A549 (cell line): Measurements from ENCODE around the gene MYOM1. TPM values are rescaled to one million over a fixed set of nuclear protein-coding genes. Genes with fewer than 3 reads are reported as not detected.
A peak's percentile ranks its signal among the peaks of the same experiment; 100 is the strongest.

Source experiments
- ATAC-seq, 2 experiments: fragments of 200-7000 bp in 1 of 2; fragments of >200 bp in 1 of 2; cut with Nextera tagmentation in 1 of 2; cut with Tn5 transposase in 1 of 2; 3 replicates each; pipeline versions ENCODE4 v1.8.0 to v1.9.1; 2018 to 2020; ENCODE audit warnings: mild to moderate bottlenecking in 1 of 2, moderate library complexity in 1 of 2
- CTCF ChIA-PET: fragments of 300-600 bp; sonication (Branson Sonifier 250); formaldehyde crosslinking; extraction: SDS; loops from one replicate; lab custom pipeline; 2021; ENCODE audit warnings: antibody characterized with exemption, inconsistent platforms; lab: Yijun Ruan, JAX
- POLR2A ChIA-PET: fragments of 350-600 bp; formaldehyde crosslinking; extraction: SDS; loops from one replicate; lab custom pipeline; 2021; ENCODE audit warnings: antibody characterized with exemption, inconsistent platforms; lab: Yijun Ruan, JAX
- DNase-seq, 2 experiments: peaks; one replicate each; pipeline versions ENCODE4 v3.0.0 to v3.0.0-alpha.2; 2011 to 2016; ENCODE audit warnings: low read depth in 1 of 2, low spot score in 1 of 2
- FAIRE-seq: peaks from 2 replicates; lab custom pipeline; 2011; peaks lifted over from hg19 to GRCh38; lab: Jason Lieb, UNC
- H3K27ac ChIP-seq, 2 experiments: fragments of >200 bp; sonication (Bioruptor Twin); formaldehyde crosslinking; 3 replicates each; pipeline ENCODE4 v1.5.1; 2016 to 2017
- H3K4me1 ChIP-seq: fragments of >200 bp; sonication (Bioruptor Twin); formaldehyde crosslinking; 3 replicates; pipeline ENCODE4 v1.6.1; 2016
- H3K4me2 ChIP-seq: fragments of >200 bp; sonication (Bioruptor Twin); formaldehyde crosslinking; 3 replicates; pipeline ENCODE4 v1.6.1; 2016
- H3K4me3 ChIP-seq: fragments of >200 bp; sonication (Bioruptor Twin); formaldehyde crosslinking; 3 replicates; pipeline ENCODE4 v1.5.1; 2016
- H3K9me3 ChIP-seq: fragments of >200 bp; sonication (Bioruptor Twin); formaldehyde crosslinking; 3 replicates; pipeline ENCODE4 v1.6.1; 2016
- ATOH8 ChIP-seq: fragments of 250-450 bp; sonication (Bioruptor Pico); IDR thresholded peaks from 2 replicates; pipeline ENCODE4 v1.5.0; 2020; ENCODE audit warnings: low read depth, mild to moderate bottlenecking, moderate library complexity
- CEBPB ChIP-seq, 2 experiments: fragments of >200 bp in 1 of 2; sonication (Bioruptor Twin) in 1 of 2; formaldehyde crosslinking in 1 of 2; IDR thresholded peaks; 2 replicates each; pipeline ENCODE4 v1.6.1; 2012 to 2016
- HMGXB4 ChIP-seq: fragments of 250-450 bp; sonication (Bioruptor Pico); IDR thresholded peaks from 2 replicates; pipeline ENCODE4 v1.5.0; 2021; ENCODE audit warnings: mild to moderate bottlenecking, moderate library complexity, borderline replicate concordance
- JUNB ChIP-seq: fragments of >200 bp; sonication (Bioruptor Twin); formaldehyde crosslinking; IDR thresholded peaks from 2 replicates; pipeline ENCODE4 v1.6.1; 2016
- PHF8 ChIP-seq: fragments of 200-600 bp; sonication (generic); IDR thresholded peaks from 2 replicates; pipeline ENCODE4 v1.6.1; 2016; ENCODE audit warnings: low read depth, mild to moderate bottlenecking, antibody characterized with exemption, moderate library complexity, borderline replicate concordance
- RAD21 ChIP-seq, 2 experiments: fragments of >200 bp in 1 of 2; sonication (Bioruptor Twin) in 1 of 2; formaldehyde crosslinking in 1 of 2; IDR thresholded peaks in 1 of 2; conservative IDR thresholded peaks in 1 of 2; 2 replicates in 1 of 2; 3 replicates in 1 of 2; pipeline ENCODE4 v1.6.1; 2012 to 2018; ENCODE audit warnings: inconsistent platforms in 1 of 2
- REST ChIP-seq: fragments of 200-600 bp; sonication (generic); IDR thresholded peaks from 2 replicates; pipeline ENCODE4 v1.6.1; 2016; ENCODE audit warnings: antibody characterized with exemption, mild to moderate bottlenecking, moderate library complexity
- RNF2 ChIP-seq: fragments of 200-600 bp; sonication (generic); IDR thresholded peaks from 2 replicates; pipeline ENCODE4 v1.6.1; 2016; ENCODE audit warnings: low read depth, mild to moderate bottlenecking, antibody characterized with exemption, moderate library complexity, borderline replicate concordance
- SMC3 ChIP-seq: fragments of >200 bp; sonication (Bioruptor Twin); formaldehyde crosslinking; IDR thresholded peaks from 3 replicates; pipeline ENCODE4 v1.6.1; 2018; ENCODE audit warnings: inconsistent platforms
- WGBS: methylation state at CpG from one replicate; pipeline ENCODE4 v1.1.6; 2017; ENCODE audit errors: missing lambda C conversion rate; 5-methylcytosine and 5-hydroxymethylcytosine counted together
- polyA plus RNA-seq, 4 experiments: library from polyadenylated mRNA; depleted of rRNA in 3 of 4; stranded (reverse); fragments of >200 nt; fragmentation: RNase III in 1 of 4; extraction: RNeasy Plus Mini Kit Qiagen cat#74134 plus additional on column Dnase treatment in 1 of 4; gene quantifications; 2 replicates in 3 of 4; 3 replicates in 1 of 4; pipeline ENCODE4 v1.2.3, GENCODE V29; 2011 to 2017
- TF ChIP-seq, protein P1 (sequence below): fragments of >200 bp; sonication (Bioruptor Twin); formaldehyde crosslinking; IDR thresholded peaks from 3 replicates; pipeline ENCODE4 v1.6.1; 2016

MYOM1 gene
- polyA plus RNA-seq, 2 of the 4 experiments (the other 2 are of a cell fraction) = 0.18 to 0.30 TPM

DNA sequence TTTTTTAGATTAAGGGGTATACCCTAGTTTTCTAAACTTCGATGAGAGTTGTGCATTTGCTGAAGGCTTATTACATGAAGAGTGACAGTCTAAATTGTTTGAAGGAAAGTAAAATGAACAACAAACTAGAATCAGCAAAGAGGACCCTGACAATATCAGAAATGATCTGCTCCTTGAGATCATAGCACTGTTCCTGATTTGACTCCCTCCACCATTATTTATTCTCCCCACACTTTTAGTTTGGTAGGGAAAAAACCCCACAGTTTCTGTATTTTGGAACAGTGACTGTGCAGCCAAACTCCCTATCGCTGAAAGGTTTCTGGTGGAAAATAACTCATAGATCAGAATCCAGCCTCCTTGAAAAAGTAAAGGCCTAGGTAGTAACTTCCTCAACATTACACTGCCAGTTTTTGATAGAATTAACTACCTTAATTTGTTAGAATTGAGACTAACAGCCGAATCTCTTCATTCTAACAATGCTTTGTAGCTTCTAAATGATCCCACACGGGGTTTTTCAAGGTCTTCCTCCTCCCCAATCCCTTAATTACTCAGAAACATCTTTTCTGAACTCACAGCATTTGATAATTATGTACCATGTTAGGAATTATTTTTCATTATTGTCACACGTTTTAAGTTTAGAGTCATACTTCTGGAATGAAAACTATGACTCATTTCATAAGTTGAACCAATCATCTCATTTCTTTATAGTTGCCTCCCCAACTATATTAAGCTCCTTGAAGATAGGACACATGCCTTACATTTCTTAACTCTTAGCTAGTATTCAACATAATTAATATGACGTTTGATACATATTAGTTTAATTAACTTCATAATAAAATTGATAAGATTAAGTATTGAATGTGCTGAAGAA is 30.7 kb upstream of the MYOM1 start (continued):
- TF ChIP-seq HMGXB4 (CRISPR knock-in tag) = peak; percentile 69; the same call in 1 of the 2 replicates
- TF ChIP-seq CEBPB (IDR thresholded peaks at IDR 0.05) = no peak
- TF ChIP-seq, protein P1, sequence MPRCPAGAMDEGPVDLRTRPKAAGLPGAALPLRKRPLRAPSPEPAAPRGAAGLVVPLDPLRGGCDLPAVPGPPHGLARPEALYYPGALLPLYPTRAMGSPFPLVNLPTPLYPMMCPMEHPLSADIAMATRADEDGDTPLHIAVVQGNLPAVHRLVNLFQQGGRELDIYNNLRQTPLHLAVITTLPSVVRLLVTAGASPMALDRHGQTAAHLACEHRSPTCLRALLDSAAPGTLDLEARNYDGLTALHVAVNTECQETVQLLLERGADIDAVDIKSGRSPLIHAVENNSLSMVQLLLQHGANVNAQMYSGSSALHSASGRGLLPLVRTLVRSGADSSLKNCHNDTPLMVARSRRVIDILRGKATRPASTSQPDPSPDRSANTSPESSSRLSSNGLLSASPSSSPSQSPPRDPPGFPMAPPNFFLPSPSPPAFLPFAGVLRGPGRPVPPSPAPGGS = no peak
- no peak for TF ChIP-seq RNF2

DNA sequence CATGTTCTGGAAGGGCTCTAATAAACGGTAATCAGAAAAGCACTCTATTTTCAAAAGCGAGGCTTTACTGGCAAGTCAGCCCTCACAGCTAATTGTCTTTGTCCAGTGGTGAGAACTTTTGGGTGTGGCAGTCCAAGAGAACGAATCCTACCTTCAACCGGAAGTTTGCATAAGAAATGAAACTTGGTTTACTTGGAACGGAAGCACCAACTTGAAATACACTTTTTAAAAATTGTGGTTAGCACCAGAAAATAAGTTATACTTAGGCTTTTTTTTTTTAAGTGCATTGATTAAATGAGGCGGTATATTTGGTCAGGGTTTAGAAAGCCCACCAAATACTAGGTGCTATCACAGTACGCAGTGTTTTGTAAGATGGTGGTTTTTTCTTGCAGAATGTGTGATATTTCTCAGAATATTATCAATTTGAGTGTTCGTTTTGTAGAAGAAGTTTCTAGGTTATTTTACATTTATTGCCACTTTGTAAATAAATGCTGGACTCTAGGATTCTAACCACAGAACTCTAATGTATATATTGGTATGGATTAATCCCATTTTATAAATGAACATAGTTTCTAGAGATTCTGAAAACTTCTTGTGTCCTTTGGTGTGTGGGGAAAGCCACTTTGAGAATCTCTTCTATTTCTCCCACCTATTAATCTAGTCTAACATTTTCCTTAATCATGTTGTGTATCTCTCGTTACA is 29.0 kb upstream of the MYOM1 start:
- Histone ChIP-seq H3K4me1 (peaks cover 44% of the 10 kb centered on the region), H3K4me3 (peak overlapping the region; percentile 82), H3K4me2 (peak overlapping the region; percentile 91), H3K9me3 (no peaks in the 10 kb centered on the region)
- POLR2A ChIA-PET = interaction anchor here (1.2 to 1.9 kb wide), 2 partner anchors 13 to 354 kb away, joined by 5 to 7 read pairs; partner anchors contain the start of gene MYL12B
- FAIRE-seq (no peak), DNase-seq (peak in 1 of 2 experiments; percentile 70), ATAC-seq (no peak)
- CTCF ChIA-PET = interaction anchor here (1.0 kb wide), 1 partner anchor 346 kb away, joined by 4 read pairs; no protein-coding TSS in a partner anchor
- no peak for TF ChIP-seq SMC3
- TF ChIP-seq, all 56 proteins: peak for 0
- H3K27ac ChIP-seq = peak overlapping the region; percentile 93 to 98
- 3% methylated on average over 9 of the region's 9 CpGs for WGBS

GRCh38 chr18:3248062-3248657 is 28.4 kb upstream of the MYOM1 start:
- DNase-seq (no peak), FAIRE-seq (no peak), ATAC-seq (peak in 1 of 2 experiments; percentile 9; a peak in 2 of 6 replicates)
- WGBS = 1% methylated on average over 13 of the region's 22 CpGs
- ChIA-PET POLR2A (interaction anchor here (1.2 to 1.9 kb wide), 3 partner anchors 13 to 355 kb away, joined by 3 to 7 read pairs (median 5); partner anchors contain the start of gene MYL12B), CTCF (interaction anchor here (0.6 to 1.0 kb wide), 2 partner anchors 12 to 347 kb away, joined by 3 to 4 read pairs; no protein-coding TSS in a partner anchor)
- TF ChIP-seq JUNB (no peak), ATOH8 (no peak), RNF2 (no peak), REST (0 out of 2 replicates have a peak, but pooled peaks have one; percentile 0), RAD21 (conservative IDR thresholded peaks at IDR 0.05 in 1 of 2, IDR thresholded peaks at IDR 0.05 in 1 of 2) (no peak), PHF8 (peak; percentile 18; the same call in 1 of the 2 replicates)
- Histone ChIP-seq H3K27ac (peak overlapping the region; percentile 93 to 98), H3K9me3 (no peaks in the 10 kb centered on the region), H3K4me1 (peaks cover 44% of the 10 kb centered on the region), H3K4me2 (peak overlapping the region; percentile 91), H3K4me3 (peak overlapping the region; percentile 82)
